WI38 (cell line): ENCODE measurements around the gene RIMBP2.

Experiments
- H3K4me3 ChIP-seq: 2 replicates; pipeline ENCODE4 v1.5.1; 2011; ENCODE audit warnings: low read depth, mild to moderate bottlenecking, control low read depth, low read length
- CTCF ChIP-seq: IDR thresholded peaks from 2 replicates; pipeline ENCODE4 v1.5.1; 2012; ENCODE audit warnings: low read depth, mild to moderate bottlenecking, control low read depth, low read length

Gene RIMBP2

GRCh38 chr12:130617219-130617618 is 98.9 kb downstream of the RIMBP2 start:
- no peak overlapping the region for H3K4me3 ChIP-seq

DNA sequence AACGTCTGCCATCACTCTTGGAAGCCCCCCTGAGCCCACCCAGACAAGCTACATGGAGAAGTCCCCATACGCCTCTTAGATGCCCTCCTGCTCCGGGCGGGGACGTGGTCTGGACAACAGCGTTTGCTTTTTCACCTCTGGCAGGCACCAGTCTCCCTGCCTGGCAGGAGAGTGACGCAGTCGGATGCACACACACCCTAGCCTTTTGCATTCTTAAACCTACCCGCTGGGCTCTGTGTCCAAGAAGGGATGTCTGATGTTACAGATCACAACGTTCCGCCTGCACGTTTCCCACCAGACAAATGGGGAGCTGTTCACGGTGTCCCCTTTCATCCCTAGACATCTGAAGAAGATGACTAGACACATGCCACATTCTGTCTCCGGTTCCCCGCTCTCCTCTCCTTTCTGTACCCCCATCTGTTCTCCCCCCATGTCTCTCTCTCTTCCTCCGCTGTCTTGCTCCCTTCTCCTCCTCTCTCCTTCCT is 100.2 kb downstream of the RIMBP2 start:
- TF ChIP-seq CTCF: no peak
- H3K4me3 ChIP-seq: no peak overlapping the region

More at GRCh38 chr12:130617219-130617618, 98.9 kb downstream of the RIMBP2 start:
- TF ChIP-seq CTCF: no peak

DNA sequence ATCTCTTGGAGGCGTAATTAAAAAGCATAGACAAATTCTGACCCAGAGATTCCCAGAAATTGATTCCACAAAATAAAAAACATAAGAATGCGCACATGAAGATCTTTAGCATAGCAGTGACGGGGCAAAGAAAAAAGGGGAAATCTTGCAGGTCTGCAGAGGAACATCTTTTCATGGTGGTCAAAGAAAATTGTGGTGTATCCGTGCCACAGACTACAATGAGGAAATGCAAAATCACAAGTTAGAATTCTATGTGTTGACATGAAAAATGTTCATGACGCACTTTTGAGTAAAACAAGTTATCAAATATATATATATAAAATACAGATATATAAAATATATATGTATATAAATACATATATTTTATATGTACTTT is 101.6 kb downstream of the RIMBP2 start:
- H3K4me3 ChIP-seq: no peak overlapping the region
- no peak for TF ChIP-seq CTCF

DNA sequence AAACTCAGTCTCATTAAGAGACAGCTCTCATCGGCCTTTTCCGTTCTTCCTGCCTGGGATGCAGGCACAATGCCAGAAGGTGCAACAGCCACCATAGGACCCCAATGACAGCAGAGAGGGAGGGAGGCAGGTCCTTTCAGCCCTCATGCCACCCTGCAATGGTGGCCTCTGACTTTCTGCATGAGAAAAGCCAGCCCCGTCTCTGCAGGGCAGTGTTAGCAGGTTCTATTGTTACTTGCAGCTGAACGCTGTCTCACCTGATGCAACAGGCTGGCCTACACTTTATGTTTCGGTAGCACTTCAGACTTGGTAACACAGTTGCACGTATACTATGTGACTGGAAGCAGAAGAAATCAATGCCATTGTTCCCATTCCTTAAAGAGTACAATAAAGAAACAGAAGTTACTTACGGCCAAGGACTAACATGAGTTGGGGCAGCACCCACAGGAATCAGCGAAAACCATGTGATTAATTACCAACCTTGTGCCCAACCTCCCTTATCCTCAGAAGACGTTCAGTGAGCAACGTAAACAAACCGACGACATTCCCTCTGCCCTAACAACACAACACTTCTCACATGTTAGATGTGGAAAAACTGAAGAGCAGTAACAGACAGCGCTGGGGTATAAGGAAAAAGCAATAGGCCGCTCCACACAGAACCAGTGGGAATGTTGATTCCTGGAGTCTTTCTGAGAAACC is 102.1 kb downstream of the RIMBP2 start:
- no peak overlapping the region for H3K4me3 ChIP-seq
- TF ChIP-seq CTCF: no peak

- no peak for TF ChIP-seq CTCF
- no peak overlapping the region for H3K4me3 ChIP-seq
Measured at GRCh38 chr12:130613131-130613530, 103.0 kb downstream of the RIMBP2 start.

GRCh38 chr12:130611026-130611905 is 104.8 kb downstream of the RIMBP2 start:
- H3K4me3 ChIP-seq: no peak overlapping the region
- TF ChIP-seq CTCF: no peak

GRCh38 chr12:130609966-130610365 is 106.1 kb downstream of the RIMBP2 start:
- no peak for TF ChIP-seq CTCF
- H3K4me3 ChIP-seq: no peak overlapping the region
